SU-DHL-6 (cell line): ENCODE data around the gene ZNF268.

Experiments used
- CTCF ChIP-seq: fragments of 200-600 bp; sonication (generic); IDR thresholded peaks from one replicate; pipeline ENCODE4 v1.5.1; 2017; ENCODE audit warnings: antibody characterized with exemption, mild to moderate bottlenecking, low read length, moderate library complexity; ENCODE audit not compliant: insufficient read depth, poor library complexity, severe bottlenecking
- EZH2phosphoT487 ChIP-seq: fragments of 200-600 bp; sonication (generic), shearing (Covaris generic); conservative IDR thresholded peaks from 2 replicates; pipeline ENCODE4 v1.6.1; 2018; ENCODE audit warnings: mild to moderate bottlenecking, antibody characterized with exemption, low read length, moderate library complexity, mixed read lengths

- no peak for TF ChIP-seq EZH2phosphoT487
- TF ChIP-seq CTCF = no peak
Measured at GRCh38 chr12:133235401-133236112, 54.3 kb downstream of the ZNF268 start, which contains the start of gene ANHX.
